Measurements from ENCODE around the gene ONECUT2. TPM values are rescaled to one million over a fixed set of nuclear protein-coding genes. Genes with fewer than 3 reads are reported as not detected.

The ONECUT2 gene
- total RNA-seq, 1 donor = under 0.01 TPM

DNA sequence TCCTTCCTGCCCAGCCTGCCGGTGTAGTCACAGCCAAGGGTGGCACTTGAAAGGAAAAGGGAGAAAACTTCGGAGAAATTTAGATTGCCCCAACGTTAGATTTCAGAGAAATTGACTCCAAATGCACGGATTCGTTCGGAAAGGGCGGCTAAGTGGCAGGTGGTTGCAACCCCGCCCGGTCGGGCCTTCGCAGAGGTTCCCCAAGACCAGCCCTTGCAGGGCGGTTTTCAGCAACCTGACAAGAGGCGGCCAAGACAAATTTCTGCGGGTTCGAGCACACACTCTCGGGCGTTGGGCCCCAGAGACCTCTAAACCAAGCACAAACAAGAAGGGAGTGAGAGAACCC lies 4.8 kb downstream of the ONECUT2 start:
- no peak for TF ChIP-seq CTCF (IDR thresholded peaks at IDR 0.05; ENCODE audit: insufficient read depth, low read depth, low read length)
- H3K4me3 ChIP-seq (ENCODE audit: low read depth, low read length) = no peak overlapping the region
- DNase-seq (ENCODE audit: low read depth) = no peak

- DNase-seq (ENCODE audit: low read depth) = no peak
- no peak for TF ChIP-seq CTCF (IDR thresholded peaks at IDR 0.05; ENCODE audit: insufficient read depth, low read depth, low read length)
- H3K4me3 ChIP-seq (ENCODE audit: low read depth, low read length) = no peak overlapping the region
Measured at GRCh38 chr18:57440331-57441070, 5.3 kb downstream of the ONECUT2 start.

DNA sequence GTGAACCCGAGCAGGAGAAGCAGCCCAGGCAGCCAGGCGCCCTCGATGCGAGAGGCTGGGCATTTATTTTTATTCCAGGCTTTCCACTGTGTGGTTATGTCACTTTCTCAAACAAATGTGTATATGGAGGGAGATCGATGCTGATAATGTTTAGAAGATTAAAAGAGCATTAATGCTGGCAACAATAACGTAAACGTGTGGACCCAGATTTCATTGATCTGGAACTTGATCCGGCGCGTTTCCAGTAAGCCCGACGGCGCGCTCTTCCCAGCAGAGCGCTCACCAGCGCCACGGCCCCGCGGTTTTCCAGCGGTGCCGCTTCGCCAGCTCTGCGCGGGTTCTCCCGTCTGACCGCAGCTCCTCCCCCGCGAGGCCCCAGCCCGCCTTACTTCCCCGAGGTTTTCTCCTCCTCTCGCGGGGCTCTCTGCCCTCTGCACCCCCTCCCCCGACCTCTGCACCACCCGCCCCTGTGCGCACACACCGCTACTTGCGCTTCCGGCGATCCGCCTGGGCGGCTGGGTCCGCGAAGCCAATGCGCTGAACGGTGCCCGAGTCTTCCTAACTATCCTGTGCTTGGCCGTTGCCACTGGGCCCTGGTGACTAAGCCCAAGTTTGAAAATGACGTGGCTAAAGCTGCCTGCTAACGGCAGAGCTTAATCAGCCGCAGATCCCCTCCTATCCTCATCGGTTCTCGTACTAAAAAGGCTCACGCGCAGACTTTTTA lies 6.1 kb downstream of the ONECUT2 start:
- DNase-seq (ENCODE audit: low read depth) = no peak
- no peak for TF ChIP-seq CTCF (IDR thresholded peaks at IDR 0.05; ENCODE audit: insufficient read depth, low read depth, low read length)
- H3K4me3 ChIP-seq (ENCODE audit: low read depth, low read length) = no peak overlapping the region

DNA sequence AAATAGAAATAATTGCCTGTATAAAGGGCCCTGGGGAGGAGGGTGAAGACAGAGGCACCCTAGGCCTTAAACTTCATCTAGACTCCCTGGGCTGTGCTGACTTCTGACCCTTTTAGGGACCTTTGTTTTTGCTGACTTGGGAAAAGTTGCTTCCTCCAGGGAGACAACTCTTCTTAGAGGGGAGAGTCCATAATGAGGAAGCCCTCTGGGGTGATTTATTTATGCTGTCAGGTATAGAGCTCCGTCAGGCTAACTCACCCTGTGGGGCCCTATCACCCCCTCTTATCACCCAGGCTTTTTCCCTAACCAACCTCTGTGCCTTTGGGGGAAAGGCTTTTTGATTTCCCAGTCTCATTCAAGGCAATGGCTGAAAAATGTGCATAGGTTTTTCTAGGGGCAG lies 8.1 kb downstream of the ONECUT2 start:
- H3K4me3 ChIP-seq (ENCODE audit: low read depth, low read length) = no peak overlapping the region
- DNase-seq (ENCODE audit: low read depth) = no peak
- no peak for TF ChIP-seq CTCF (IDR thresholded peaks at IDR 0.05; ENCODE audit: insufficient read depth, low read depth, low read length)

GRCh38 chr18:57443702-57444101 lies 8.5 kb downstream of the ONECUT2 start:
- TF ChIP-seq CTCF (IDR thresholded peaks at IDR 0.05; ENCODE audit: insufficient read depth, low read depth, low read length) = no peak
- no peak overlapping the region for H3K4me3 ChIP-seq (ENCODE audit: low read depth, low read length)
- no peak for DNase-seq (ENCODE audit: low read depth)

DNA sequence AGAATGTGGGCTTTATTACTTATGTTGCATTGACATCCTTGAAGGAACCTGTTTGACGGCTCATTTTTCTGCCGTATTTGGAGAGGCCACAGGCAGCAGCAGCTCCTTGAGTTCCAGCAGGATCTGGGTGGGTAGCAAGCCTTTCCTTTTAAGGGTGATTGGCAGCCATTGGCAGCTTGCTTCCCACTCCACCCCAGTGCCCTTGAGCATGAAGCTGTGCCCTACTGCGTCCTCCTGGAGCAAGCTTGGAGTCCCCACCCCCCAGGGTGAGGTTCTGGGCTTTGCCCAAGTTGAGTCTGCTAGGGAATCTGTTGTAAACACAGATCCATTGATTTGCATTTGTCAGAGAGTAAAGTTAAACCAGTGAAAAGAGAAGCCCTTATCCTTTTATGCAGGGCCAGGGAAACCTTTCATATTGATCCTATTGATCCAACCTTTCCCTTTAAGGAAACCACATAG lies 9.2 kb downstream of the ONECUT2 start:
- TF ChIP-seq CTCF (IDR thresholded peaks at IDR 0.05; ENCODE audit: insufficient read depth, low read depth, low read length) = no peak

More for the DNA sequence above, 9.2 kb downstream of the ONECUT2 start:
- no peak overlapping the region for H3K4me3 ChIP-seq (ENCODE audit: low read depth, low read length)
- DNase-seq (ENCODE audit: low read depth) = no peak

Data from fibroblast of villous mesenchyme (primary cell).